Effector CD8-positive, alpha-beta T cell (primary cell): ENCODE measurements around the gene RUNDC1.
A peak's percentile ranks its signal among the peaks of the same experiment; 100 is the strongest.
"Not testable (repeated sequence)": the region's sequence is repeated elsewhere in the genome, so short reads cannot be mapped to it uniquely, and the experiment has no call there.

Experiments
- DNase-seq: peaks from one replicate; lab custom pipeline; 2025; lab: John Stamatoyannopoulos, UW
- total RNA-seq, 4 experiments: gene quantifications; one replicate each; lab custom pipeline; 2026; lab: John Stamatoyannopoulos, UW

RUNDC1 gene
- total RNA-seq = 39.2 to 70.1 (median 59.5) reads per million in 4 experiments

GRCh38 chr17:42980274-42980765 lies at the start of gene RUNDC1:
RUNDC1 (plus strand) TSS chr17:42980565; CDS start chr17:42980577, 12 bp downstream.
- DNase-seq = peak; percentile 87

GRCh38 chr17:42937712-42938596 lies 42.4 kb upstream of the RUNDC1 start:
- DNase-seq = no peak

GRCh38 chr17:42944211-42944610 lies 36.2 kb upstream of the RUNDC1 start:
- DNase-seq = no peak

GRCh38 chr17:42946812-42947211 lies 33.6 kb upstream of the RUNDC1 start:
- no peak for DNase-seq

- DNase-seq = no peak
Observed at GRCh38 chr17:42950044-42950783, 30.2 kb upstream of the RUNDC1 start.

GRCh38 chr17:42953669-42954068 lies 26.7 kb upstream of the RUNDC1 start:
- DNase-seq = no peak

GRCh38 chr17:42964161-42964932 lies 16.0 kb upstream of the RUNDC1 start, which contains the start of gene AARSD1:
AARSD1 (minus strand) TSS chr17:42964454; CDS start chr17:42964440, 14 bp downstream.
- peak; percentile 84 for DNase-seq

GRCh38 chr17:42967925-42968324 lies 12.4 kb upstream of the RUNDC1 start:
- DNase-seq = no peak

- no peak for DNase-seq
Observed at GRCh38 chr17:42969001-42969581, 11.3 kb upstream of the RUNDC1 start.

GRCh38 chr17:42971589-42971988 lies 8.8 kb upstream of the RUNDC1 start:
- DNase-seq = no peak

GRCh38 chr17:42973323-42973722 lies 7.0 kb upstream of the RUNDC1 start:
- DNase-seq = not testable (repeated sequence)

GRCh38 chr17:42975265-42975664 lies 5.1 kb upstream of the RUNDC1 start:
- no peak for DNase-seq

GRCh38 chr17:42975701-42976100 lies 4.7 kb upstream of the RUNDC1 start:
- DNase-seq = not testable (repeated sequence)

- peak; percentile 26 for DNase-seq
Observed at GRCh38 chr17:42979511-42980273, 673 bp upstream of the RUNDC1 start, which contains the start of gene PTGES3L. PTGES3L (minus strand) TSS chr17:42980080; CDS start chr17:42980053, 27 bp downstream.

- DNase-seq = peak; percentile 31
Observed at GRCh38 chr17:42980766-42981397, 517 bp downstream of the RUNDC1 start.

GRCh38 chr17:42982266-42982665 lies 1.9 kb downstream of the RUNDC1 start:
- no peak for DNase-seq

GRCh38 chr17:42985225-42985624 lies 4.9 kb downstream of the RUNDC1 start:
- no peak for DNase-seq

GRCh38 chr17:42989141-42989540 lies 8.8 kb downstream of the RUNDC1 start:
- DNase-seq = no peak

- no peak for DNase-seq
Observed at GRCh38 chr17:42989726-42990652, 9.6 kb downstream of the RUNDC1 start.
